CD4-positive, alpha-beta T cell treated with Interleukin-4 for 4 hours (primary cell): ENCODE data around the gene PHETA1.

Experiments used
- DNase-seq: peaks from one replicate; pipeline ENCODE4 v3.0.0-alpha.2; 2020

Gene PHETA1

GRCh38 chr12:111368291-111368787 is 556 bp downstream of the PHETA1 start:
- no peak for DNase-seq

GRCh38 chr12:111367661-111368221 is 1.2 kb downstream of the PHETA1 start:
- no peak for DNase-seq

- no peak for DNase-seq
Observed at GRCh38 chr12:111366583-111366982, 2.3 kb downstream of the PHETA1 start.

- no peak for DNase-seq
Observed at GRCh38 chr12:111366075-111366474, 2.8 kb downstream of the PHETA1 start.

- no peak for DNase-seq
Observed at GRCh38 chr12:111363578-111363977, 5.3 kb downstream of the PHETA1 start.

- no peak for DNase-seq
Observed at GRCh38 chr12:111362687-111363475, 6.0 kb downstream of the PHETA1 start.

GRCh38 chr12:111361717-111362576 is 6.9 kb downstream of the PHETA1 start:
- DNase-seq, result no peak

GRCh38 chr12:111361073-111361716 is 7.7 kb downstream of the PHETA1 start:
- no peak for DNase-seq

GRCh38 chr12:111360325-111360930 is 8.5 kb downstream of the PHETA1 start:
- no peak for DNase-seq

GRCh38 chr12:111359914-111360276 is 9.0 kb downstream of the PHETA1 start:
- no peak for DNase-seq

GRCh38 chr12:111359231-111359913 is 9.5 kb downstream of the PHETA1 start:
- peak; percentile 1 for DNase-seq

GRCh38 chr12:111355201-111355925 is 13.5 kb downstream of the PHETA1 start:
- DNase-seq, result no peak

GRCh38 chr12:111354511-111354910 is 14.4 kb downstream of the PHETA1 start:
- no peak for DNase-seq

- no peak for DNase-seq
Observed at GRCh38 chr12:111353603-111354295, 15.1 kb downstream of the PHETA1 start.

- no peak for DNase-seq
Observed at GRCh38 chr12:111353026-111353425, 15.9 kb downstream of the PHETA1 start.

- DNase-seq, result no peak
Observed at GRCh38 chr12:111352296-111352993, 16.4 kb downstream of the PHETA1 start.

GRCh38 chr12:111351026-111351425 is 17.9 kb downstream of the PHETA1 start:
- no peak for DNase-seq

GRCh38 chr12:111349748-111350520 is 19.0 kb downstream of the PHETA1 start:
- DNase-seq, result no peak

- no peak for DNase-seq
Observed at GRCh38 chr12:111349101-111349747, 19.7 kb downstream of the PHETA1 start.
